HepG2 (cell line): ENCODE measurements around the gene SLC25A14. TPM values are rescaled to one million over a fixed set of nuclear protein-coding genes. Genes with fewer than 3 reads are reported as not detected.

ENCODE experiments used
- CTCF ChIP-seq: sonication (generic); formaldehyde crosslinking; IDR thresholded peaks from 2 replicates; pipeline ENCODE4 v1.5.0; 2020; ENCODE audit warnings: mild to moderate bottlenecking, missing genetic modification reagents, moderate library complexity
- GABPA ChIP-seq, 2 experiments: IDR thresholded peaks; 2 replicates each; pipeline ENCODE4 v1.6.1; 2011 to 2016; ENCODE audit warnings: low read depth in 2 of 2, low read length in 1 of 2, missing biosample characterization in 1 of 2, missing genetic modification characterization in 1 of 2
- HIVEP1 ChIP-seq: sonication (generic); formaldehyde crosslinking; IDR thresholded peaks from 2 replicates; pipeline ENCODE4 v1.4.0; 2020; ENCODE audit warnings: mild to moderate bottlenecking, missing genetic modification reagents
- HMGXB4 ChIP-seq, 2 experiments: sonication (generic) in 1 of 2; formaldehyde crosslinking in 1 of 2; IDR thresholded peaks; 2 replicates each; pipeline versions ENCODE4 v1.4.0 to v1.6.1; 2018 to 2020; ENCODE audit warnings: missing genetic modification reagents in 2 of 2, borderline replicate concordance in 1 of 2, low read depth in 1 of 2, mild to moderate bottlenecking in 1 of 2, missing biosample characterization in 1 of 2
- MTA1 ChIP-seq: sonication (generic); formaldehyde crosslinking; IDR thresholded peaks from 2 replicates; pipeline ENCODE4 v1.4.0; 2020; ENCODE audit warnings: missing genetic modification reagents, mild to moderate bottlenecking, borderline replicate concordance
- PLSCR1 ChIP-seq: sonication (generic); formaldehyde crosslinking; IDR thresholded peaks from 2 replicates; pipeline ENCODE4 v1.5.0; 2020; ENCODE audit warnings: missing genetic modification reagents, mild to moderate bottlenecking, borderline replicate concordance
- RBAK ChIP-seq: sonication (generic); formaldehyde crosslinking; IDR thresholded peaks from 2 replicates; pipeline ENCODE4 v1.5.1; 2020; ENCODE audit warnings: mild to moderate bottlenecking, missing genetic modification reagents
- SMC3 ChIP-seq: IDR thresholded peaks from 2 replicates; pipeline ENCODE4 v1.6.1; 2011; ENCODE audit warnings: low read length, improper control_type of control experiment
- polyA plus RNA-seq, 8 experiments: library from polyadenylated mRNA; depleted of rRNA in 3 of 8; stranded (reverse) in 7 of 8; unstranded in 1 of 8; fragments of >200 nt; fragmentation: Illumina TruSeq in 4 of 8; extraction: Trizol in 4 of 8; gene quantifications; 2 replicates each; pipeline versions ENCODE4 v1.2.1 to v1.2.3, GENCODE V29; 2011 to 2016; ENCODE audit warnings: low read depth in 4 of 8, missing spikeins in 1 of 8, mixed read lengths in 1 of 8; ENCODE audit not compliant: insufficient read depth in 1 of 8
- total RNA-seq, 5 experiments: library from RNA; depleted of rRNA; stranded (reverse); fragments of >200 nt; fragmentation: Illumina TruSeq; extraction: Trizol; gene quantifications; 2 replicates each; pipeline ENCODE4 v1.2.3, GENCODE V29; 2016; ENCODE audit warnings: low read depth in 1 of 5

SLC25A14 gene
- total and polyA plus RNA-seq, 2 of the 13 experiments (the other 11 are each of a cell fraction or from before 2014, with no cell fraction given), result 14.0 to 15.6 TPM

- TF ChIP-seq PLSCR1 (CRISPR knock-in tag), result no peak
- no peak for TF ChIP-seq GABPA (IDR thresholded peaks at IDR 0.05; ENCODE audit: low read depth, low read length)
- no peak for TF ChIP-seq GABPA (CRISPR knock-in tag; IDR thresholded peaks at IDR 0.05; ENCODE audit: low read depth)
- peak; percentile 75 for TF ChIP-seq CTCF (CRISPR knock-in tag)
- no peak for TF ChIP-seq MTA1 (CRISPR knock-in tag)
- peak; percentile 77 for TF ChIP-seq SMC3
- TF ChIP-seq HIVEP1 (CRISPR knock-in tag), result no peak
- TF ChIP-seq HMGXB4 (CRISPR knock-in tag; IDR thresholded peaks at IDR 0.05; ENCODE audit: borderline replicate concordance in 1 of 2, low read depth in 1 of 2), result no peak
- no peak for TF ChIP-seq RBAK (CRISPR knock-in tag)
Observed at GRCh38 chrX:130393451-130394074, 53.8 kb downstream of the SLC25A14 start (continued).
